Hypothalamus (tissue), 51 donors: ENCODE measurements around the gene AZU1.

Experiments used
- DNase-seq, 51 donors: peaks; one replicate each; lab custom pipeline; 2025; lab: John Stamatoyannopoulos, UW

The AZU1 gene, protein sequence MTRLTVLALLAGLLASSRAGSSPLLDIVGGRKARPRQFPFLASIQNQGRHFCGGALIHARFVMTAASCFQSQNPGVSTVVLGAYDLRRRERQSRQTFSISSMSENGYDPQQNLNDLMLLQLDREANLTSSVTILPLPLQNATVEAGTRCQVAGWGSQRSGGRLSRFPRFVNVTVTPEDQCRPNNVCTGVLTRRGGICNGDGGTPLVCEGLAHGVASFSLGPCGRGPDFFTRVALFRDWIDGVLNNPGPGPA

DNA sequence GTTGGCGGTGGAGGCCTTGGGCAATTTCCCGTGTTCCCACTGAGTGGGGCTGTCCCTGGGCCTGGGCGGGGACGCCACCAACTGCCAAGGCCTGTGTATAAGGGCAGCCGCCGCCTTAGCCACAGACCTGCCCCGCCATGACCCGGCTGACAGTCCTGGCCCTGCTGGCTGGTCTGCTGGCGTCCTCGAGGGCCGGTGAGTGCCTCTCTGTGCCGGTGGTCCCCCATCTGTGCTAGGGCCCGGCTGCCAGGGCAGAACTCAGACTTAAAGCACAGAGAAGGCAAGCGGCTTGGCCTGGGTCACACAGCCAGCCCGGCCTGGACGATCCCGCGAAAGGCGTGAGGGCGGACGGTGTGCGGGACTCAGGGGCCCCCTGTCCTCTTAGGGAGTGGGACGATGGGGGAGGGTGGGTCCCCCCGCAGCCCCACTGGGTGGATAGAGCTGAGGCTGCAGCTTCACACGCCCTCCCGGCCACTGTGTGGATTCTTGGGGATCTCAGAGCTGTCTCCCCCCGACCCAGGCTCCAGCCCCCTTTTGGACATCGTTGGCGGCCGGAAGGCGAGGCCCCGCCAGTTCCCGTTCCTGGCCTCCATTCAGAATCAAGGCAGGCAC is at the start of gene AZU1:
Gene AZU1, plus strand, starts transcription at position 128 of the 612 bp plus-strand sequence. Its CDS starts 10 bp downstream, at position 138.
- no peak for DNase-seq

DNA sequence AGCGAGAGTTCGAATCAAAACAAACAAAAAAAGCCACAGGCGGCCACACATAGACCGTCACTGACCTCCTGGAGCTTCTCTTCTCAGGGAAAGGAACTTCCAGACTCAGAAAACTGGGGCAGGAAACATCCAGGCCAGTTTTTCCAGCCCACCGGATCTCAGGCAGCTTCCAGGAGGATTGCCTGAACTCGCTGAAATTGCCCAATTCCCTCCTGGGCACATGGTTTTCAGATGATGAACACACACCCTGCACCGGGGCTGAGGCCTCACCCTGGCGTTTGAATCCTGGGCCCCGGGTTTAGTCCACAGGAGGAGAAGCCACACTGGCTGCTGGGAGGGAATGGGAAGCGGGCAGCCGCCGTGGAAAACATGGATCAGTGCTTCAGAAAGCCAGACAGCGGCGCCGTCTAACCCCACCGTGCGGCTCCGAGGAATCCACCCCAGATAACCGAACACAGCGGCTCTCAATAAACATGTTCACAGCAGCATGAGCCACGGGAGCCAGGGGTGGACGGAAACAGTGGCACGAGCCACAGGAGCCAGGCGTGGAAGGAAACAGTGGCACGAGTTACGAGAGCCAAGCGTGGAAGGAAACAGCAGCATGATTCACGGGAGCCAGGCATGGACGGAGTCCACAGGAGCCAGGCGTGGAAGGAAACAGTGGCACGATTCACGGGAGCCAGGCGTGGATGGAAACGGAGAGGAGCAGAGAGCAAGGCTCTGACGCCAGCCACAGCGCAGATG is 48.6 kb upstream of the AZU1 start:
- DNase-seq: no peak

DNA sequence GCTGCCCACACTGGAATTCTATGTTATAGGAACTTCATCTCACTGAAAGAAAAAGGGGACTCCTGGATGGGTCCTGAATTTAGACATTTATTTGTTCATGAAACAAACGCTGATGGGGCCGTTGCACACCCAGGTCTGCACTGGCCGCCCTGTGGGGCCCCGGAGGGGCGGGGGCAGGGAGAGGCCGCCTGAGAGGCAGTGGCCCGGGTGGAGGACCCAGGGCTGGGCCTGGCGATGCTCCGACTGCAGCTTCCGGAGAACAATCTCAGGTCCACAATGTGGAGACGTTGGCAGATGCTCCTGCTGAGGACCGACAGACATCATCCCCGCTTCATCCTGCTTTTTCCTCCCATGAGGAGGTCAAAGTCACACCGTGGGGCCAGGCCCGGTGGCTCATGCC is 46.7 kb upstream of the AZU1 start:
- DNase-seq: no peak

DNA sequence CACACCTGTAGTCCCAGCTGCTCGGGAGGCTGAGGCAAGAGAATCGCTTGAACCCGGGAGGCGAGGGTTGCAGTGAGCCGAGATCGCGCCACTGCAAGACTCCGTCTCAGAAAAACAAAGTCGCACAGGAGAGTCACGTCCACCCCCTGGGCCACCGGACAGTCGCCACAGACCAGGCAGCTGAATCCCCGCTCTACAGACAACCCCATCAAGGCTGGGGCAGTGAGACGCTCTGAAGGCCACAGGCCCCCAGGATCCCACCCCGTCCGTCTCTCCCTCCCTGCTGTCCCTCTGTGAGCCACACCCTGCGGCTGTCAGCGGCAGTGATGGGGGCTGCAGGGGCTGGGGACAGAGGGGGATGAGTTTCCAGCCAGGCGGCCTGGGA is 45.8 kb upstream of the AZU1 start:
- no peak for DNase-seq

DNA sequence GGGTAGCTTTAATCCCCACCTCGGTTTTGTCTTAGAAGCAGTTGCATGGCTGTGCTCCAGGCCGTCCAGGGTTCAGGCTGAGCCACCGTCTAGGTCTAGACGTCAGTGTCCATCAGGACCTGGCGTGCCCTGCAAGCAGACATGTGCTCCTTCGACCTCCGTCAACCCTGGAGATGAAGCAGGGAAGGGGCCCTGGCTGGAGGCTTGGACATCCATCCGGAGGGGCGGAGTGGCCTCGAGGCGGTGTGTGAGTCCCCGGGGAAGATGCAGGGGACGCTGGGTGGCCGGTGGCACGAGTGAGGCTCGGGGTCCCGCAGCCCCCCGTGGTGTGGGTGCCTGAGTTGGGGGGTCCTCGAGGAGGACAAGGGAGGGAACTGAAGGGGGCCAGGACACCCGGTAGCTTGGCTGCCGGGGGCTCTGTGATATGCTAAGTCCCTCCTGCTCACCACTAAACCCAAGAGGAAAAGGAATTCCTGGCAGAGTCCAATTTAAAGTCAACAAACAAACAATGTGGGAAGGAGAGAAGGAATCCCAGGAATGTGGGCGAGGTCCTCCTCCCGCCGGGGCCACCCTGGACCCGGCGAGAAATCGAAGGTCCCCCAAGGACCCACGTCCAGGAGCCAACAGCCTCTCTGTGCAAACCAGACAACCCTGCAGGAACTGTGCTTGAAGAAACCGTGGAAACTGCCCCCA is 45.3 kb upstream of the AZU1 start:
- no peak for DNase-seq

DNA sequence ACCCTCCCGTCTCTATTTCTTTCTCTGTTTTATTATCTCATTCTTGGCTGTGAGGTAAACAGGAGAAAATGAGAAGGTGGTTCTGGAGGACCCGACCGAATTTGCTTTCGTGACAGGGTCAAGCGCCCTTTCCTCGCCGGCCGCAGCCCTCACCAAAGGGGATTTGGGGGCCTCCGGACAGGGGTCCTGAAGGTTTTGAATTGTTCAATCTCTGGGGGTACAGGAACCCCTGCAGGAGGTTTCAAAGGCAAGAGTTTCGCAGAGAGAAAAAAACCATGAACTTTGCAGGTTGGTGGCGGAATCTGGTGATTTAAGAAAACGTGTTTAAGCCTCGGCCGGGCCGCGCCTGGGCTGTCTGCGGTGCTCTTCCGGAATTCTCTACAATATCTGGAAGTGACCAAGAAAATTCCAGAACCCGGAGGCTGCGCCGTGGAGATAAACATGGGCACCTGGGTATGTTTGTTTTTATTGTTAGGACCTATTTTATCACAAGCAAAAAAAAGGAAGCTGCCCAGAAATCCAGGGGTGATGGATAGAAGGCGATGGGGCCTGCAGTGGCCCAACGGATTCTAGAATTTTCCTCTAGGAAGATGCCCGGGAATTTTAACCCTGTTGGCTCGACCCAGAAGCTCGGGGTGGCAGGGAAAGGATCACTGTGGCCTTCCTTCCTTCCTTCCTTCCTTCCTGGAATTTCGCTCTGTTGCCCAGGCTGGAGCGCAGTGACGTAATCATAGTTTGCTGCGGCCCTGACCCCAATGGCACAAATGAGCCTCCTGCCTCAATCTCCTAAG is 44.6 kb upstream of the AZU1 start:
- DNase-seq: no peak

DNA sequence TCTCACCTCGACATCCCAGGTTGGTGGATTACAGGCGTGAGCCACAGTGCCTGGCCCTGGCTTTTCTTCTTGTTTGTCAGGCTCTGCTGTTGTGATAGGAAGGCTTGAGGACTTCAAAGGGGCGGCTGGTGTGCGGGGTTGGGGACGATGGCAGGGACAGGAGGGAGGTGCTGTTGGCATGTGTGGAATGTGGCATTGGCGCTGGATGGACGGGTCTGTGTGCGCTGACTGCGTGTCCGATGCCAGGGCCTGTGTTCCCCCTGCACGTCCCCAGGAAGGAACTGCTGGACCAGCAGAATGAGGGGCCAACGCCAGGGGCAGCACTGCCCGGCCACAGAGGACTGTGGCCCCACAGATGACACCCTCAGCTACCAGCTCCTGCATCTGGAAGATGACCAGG is 43.1 kb upstream of the AZU1 start:
- DNase-seq: no peak

DNA sequence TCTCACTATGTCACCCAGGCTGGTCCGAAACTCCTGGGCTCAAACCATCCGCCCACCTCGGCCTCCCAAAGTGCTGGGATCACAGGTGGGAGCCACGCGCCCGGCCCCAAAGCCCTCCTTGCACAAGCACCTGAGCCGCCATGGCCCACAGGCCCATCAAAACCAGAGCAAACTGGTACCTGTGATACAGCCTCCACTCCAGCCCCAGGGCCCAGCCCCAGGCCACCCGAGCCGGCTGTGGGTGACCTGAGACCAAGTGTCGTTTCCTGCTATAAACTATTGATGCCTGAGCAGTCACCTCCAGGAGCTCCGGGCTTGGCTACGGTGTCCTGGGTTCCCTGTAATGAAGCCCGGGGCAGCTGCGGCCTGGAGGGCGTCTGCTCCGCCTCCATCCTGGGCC is 40.1 kb upstream of the AZU1 start:
- no peak for DNase-seq

DNA sequence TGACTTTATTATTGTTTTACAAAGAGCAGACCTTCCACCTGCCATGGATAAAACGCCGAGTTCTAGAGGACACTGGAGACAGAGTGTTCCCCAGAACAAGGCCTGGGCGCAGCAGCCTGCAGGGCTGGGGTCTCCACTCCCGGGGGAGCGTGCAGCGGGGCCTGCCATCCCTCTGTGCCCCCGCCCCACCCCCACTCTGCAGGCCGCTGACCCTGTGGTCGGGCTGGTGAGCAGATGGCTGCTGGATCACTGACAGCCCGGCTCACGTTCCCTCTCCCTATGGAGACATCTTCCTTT is 39.0 kb upstream of the AZU1 start:
- DNase-seq: no peak

DNA sequence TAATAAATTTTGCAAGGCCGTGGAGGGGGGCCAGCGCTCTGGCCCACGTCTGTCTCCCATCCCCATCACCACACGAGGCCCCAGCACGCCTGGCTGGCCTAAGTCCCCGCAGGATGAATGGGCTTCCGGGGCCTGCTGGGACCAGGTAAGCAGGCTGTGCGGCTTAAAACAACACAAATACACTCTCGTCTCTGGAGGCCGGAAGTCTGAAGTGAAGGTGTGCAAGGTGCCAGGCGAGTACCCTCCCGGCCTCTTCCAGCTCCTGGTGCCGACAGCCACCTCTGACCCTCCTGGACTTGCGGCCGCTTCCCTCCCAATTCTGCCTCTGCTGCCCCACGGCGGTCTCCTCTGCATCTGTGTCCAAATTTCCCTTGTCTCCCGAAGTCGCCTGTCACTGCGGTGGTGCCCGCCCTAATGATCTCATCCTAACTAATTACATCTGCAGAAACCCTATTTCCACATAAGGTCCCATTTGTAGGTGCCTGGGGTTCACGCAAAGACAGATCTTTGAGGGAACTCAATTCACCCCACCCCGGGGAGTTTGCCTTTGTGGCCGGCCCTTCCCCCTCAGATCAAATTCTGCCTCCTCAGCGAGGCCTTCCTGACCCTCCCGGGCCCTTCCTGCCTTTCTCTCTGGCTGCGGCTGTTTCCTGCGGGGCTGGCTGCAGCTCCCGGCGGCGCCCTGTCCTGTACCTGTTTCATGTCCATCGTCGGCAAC is 38.5 kb upstream of the AZU1 start:
- DNase-seq: no peak

DNA sequence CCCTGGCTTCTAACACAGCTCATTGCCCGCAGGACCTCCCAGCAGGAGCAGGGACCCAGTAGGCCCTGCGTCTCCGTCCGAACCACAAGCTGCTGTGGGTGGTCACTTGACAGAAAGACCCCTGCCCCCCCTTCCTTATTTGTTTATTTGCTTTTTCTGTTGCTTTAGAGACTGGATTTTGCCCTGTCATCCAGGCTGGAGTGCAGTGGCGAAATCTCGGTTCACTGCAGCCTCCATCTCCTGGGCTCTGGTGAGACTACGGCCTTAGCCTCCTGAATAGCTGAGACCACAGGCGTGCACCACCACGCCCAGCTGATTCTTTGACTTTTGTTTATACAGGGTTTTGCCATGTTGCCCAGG is 38.0 kb upstream of the AZU1 start:
- DNase-seq: no peak

DNA sequence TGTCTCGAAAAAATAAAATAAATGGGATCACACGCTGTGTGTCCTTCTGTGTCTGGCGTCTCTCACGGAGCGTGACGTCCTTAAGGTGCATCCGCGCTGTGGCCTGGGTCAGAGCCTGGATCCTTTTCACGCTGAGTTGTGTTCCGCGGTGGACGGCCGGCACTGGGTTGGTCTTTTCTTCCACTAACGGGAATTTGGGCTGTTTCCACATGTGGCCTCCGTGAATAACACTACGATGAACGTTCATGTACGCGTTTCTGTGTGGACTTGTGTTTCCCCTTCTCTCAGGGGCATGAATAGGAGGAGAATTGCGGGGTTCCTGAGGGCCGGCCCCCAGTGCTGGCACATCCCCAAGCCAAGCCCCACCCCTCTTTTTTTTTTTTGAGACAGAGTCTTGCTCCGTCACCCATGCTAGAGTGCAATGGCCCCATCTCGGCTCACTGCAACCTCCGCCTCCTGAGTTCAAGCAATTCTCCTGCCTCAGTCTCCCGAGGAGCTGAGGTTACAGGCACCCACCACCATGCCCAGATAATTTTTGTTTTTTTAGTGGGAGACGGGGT is 36.5 kb upstream of the AZU1 start:
- DNase-seq: no peak

DNA sequence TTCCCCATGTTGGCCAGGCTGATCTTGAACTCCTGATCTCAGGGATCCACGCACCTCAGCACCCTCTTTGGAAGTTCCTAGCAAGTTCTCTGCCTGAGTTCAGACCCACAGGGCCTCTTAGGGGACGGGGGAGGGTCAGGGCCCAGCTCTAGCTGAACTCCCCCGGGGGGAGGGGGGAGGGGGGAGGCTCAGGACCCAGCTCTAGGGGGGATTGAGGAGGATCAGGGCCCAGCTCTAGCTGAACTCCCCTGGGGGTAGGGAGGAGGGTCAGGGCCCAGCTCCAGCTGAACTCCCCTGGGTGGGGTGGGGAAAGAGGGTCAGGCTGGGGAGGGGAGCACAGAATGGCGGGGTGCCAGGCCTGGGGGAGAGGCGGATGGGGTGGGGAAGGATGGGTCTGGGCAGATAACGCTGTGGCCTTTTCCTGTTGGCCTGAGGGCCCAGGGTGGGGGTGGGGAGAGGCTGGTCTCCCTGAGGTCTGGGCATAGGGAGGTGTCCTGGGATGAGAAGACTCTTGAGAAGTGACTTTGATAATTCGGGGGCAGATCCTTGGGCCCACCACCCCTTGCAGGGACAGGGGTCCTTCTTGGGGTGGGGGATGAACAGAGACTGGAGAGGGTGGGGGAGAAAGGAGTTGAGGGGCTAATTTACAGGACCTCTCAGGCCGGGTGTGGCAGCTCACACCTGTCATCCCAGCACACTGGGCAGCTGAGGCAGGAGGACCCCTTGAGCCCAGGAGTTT is 35.9 kb upstream of the AZU1 start:
- no peak for DNase-seq

DNA sequence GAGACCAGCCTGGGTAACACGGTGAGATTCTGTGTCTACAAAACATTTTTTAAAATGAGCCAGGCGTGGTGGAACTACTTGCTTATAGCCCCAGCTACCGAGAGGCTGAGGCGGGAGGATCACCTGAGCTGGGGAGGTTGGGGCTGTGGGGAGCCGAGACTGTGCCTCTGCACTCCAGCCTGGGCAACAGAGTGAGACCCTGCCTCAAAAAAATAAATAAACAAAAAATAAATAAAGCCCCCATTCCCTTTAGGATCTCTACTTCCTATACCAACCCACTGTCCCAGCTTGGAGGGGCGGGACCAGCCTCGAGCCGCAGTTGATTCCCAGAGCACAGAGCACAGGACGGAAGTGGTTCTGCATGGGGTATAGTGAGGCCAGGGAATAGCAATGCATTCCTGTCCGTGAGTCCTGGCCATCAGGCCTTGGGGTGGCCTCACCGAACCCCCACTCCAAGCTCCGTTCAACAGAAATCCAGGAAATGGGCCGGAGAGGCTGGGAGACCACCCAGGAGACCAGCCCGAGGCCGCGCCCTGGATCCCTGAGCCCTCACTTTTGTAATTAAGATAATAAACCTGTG is 35.2 kb upstream of the AZU1 start:
- no peak for DNase-seq

DNA sequence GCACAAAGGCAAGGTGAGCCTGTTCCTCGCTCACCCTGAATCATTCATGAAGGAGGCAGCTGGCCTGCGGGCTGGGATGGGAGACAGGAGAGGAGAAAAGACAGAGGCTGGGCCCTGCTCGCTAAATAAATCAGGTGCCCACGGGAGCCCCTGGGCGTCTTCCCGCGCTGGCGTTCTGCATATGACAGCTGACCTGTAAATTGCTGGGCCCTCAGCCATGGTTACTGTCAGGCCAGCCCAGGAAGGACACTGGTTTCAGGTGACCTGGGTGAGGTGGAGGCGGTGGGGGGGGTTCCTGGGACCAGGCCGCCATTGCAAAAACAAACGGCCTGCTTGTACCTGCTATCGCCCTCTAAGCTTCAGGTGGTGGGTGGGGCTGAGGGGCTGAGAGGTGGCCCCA is 33.8 kb upstream of the AZU1 start:
- DNase-seq: no peak

DNA sequence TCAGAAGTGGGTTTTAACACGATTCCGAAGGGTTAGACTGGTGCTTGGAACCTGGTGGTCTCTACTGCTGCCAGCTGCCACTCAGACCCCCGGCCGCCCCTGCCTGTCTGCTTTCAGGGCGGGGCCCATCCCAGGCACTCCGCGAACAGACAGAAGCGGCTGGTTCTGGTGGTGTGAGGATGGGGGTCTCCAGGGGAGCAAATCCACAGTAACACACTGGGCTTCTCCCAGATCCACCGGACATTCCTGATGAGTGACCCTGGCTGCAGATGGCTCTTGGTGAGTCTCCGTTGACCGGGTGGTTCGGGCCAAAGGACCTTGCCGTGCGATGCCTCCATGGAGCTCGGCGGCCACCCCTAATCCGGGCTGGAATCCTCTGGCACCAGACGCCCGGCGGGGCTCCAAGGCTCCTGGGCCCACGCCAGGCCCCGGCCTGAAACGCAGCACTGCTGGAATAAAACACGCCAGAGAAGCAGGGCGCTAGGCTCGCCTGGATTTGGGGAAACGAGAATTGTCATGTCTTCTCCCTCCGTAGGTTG is 32.5 kb upstream of the AZU1 start:
- DNase-seq: peak in 22 of 51 donors; percentile 5 to 50 (median 28)

DNA sequence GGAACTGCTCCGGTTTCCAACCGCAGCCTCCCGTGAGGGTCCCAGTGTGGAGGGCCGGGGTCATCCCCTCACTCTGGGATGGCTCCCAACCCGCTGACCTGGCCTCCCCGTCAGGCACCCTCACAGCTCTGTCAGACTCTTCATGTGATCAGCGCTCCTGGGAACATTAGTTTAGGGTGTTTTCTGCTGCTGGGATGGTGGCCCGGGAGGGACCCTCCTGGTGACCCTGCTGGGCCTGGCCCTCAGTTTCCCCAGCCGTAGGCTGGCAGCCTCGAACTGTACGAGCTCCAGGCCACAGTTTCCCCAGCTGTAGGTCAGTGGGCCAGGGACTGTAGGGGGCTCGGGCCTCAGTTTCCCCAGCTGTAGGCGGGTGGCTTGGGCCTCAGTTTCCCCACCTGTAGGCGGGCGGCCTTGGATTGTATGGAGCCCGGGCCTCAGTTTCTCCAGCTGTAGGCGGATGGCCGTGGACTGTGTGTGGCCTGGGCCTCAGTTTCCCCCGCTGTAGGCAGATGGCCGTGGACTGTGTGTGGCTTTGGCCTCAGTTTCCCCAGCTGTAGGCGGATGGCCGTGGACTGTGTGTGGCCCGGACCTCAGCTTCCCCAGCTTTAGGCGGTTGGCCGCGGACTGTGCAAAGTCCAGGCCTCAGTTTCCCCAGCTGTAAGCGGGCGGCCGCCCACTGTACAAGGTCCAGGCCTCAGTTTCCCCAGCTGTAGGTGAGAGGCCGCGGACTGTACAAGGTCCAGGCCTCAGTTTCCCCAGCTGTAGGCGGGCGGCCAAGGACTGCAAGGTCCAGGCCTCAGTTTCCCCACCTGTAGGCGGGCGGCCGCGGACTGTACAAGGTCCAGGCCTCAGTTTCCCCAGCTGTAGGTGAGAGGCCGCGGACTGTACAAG is 31.7 kb upstream of the AZU1 start:
- DNase-seq: no peak
